Neural progenitor cell (in vitro differentiated cells): ENCODE measurements around the gene MEG3.

Source experiments
- EZH2 ChIP-seq: fragments of 200-600 bp; sonication (generic); IDR thresholded peaks from 2 replicates; pipeline ENCODE4 v1.6.1; 2017; ENCODE audit warnings: antibody characterized with exemption, mild to moderate bottlenecking, moderate library complexity
- TF ChIP-seq, protein P1 (sequence below): fragments of 200-600 bp; sonication (generic); IDR thresholded peaks from 2 replicates; pipeline ENCODE4 v1.5.1; 2017; ENCODE audit warnings: antibody characterized with exemption, mild to moderate bottlenecking

DNA sequence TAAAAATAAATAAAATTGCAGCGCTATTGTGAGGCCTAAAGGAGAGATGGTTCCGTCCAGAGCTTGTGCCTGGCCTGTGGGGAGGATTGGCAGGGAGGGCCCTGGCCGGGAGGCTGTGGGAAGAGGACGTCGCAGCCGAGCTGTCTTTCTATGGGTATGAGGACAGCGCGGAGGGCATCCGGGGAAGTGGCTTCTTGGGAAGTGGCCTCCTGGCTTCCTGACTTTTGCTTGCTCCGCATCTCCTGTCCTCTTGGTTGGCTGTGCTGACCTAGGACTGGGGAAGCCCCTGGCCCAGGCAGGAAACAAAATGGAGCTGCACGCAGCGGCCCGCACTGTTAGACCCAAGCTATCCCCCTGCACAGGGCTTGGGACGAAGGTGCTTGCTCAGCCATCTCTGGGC is 22.2 kb upstream of the MEG3 start:
- TF ChIP-seq EZH2 = no peak
- TF ChIP-seq, protein P1, sequence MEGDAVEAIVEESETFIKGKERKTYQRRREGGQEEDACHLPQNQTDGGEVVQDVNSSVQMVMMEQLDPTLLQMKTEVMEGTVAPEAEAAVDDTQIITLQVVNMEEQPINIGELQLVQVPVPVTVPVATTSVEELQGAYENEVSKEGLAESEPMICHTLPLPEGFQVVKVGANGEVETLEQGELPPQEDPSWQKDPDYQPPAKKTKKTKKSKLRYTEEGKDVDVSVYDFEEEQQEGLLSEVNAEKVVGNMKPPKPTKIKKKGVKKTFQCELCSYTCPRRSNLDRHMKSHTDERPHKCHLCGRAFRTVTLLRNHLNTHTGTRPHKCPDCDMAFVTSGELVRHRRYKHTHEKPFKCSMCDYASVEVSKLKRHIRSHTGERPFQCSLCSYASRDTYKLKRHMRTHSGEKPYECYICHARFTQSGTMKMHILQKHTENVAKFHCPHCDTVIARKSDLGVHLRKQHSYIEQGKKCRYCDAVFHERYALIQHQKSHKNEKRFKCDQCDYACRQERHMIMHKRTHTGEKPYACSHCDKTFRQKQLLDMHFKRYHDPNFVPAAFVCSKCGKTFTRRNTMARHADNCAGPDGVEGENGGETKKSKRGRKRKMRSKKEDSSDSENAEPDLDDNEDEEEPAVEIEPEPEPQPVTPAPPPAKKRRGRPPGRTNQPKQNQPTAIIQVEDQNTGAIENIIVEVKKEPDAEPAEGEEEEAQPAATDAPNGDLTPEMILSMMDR = no peak
